Aorta (tissue), 5 donors: ENCODE results near the gene TAF3. TPM values are rescaled to one million over a fixed set of nuclear protein-coding genes. Genes with fewer than 3 reads are reported as not detected.

Experiments
- ATAC-seq: fragments of 200-7000 bp; cut with Tn5 transposase; one replicate; pipeline ENCODE4 v1.9.1; 2022; ENCODE audit warnings: moderate library complexity; ENCODE audit not compliant: low FRiP score
- DNase-seq, 2 donors: peaks; one replicate each; pipeline ENCODE4 v3.0.0-alpha.2; 2020
- H3K27ac ChIP-seq, 2 donors: one replicate each; pipeline ENCODE4 v1.5.1; 2013; ENCODE audit warnings: low read length in 2 of 2, mild to moderate bottlenecking in 2 of 2, moderate library complexity in 2 of 2, control low read depth in 1 of 2, inconsistent platforms in 1 of 2, low read depth in 1 of 2
- H3K27me3 ChIP-seq, 2 donors: one replicate each; pipeline ENCODE4 v1.6.1; 2013; ENCODE audit warnings: control low read depth in 1 of 2, low read length in 1 of 2, mild to moderate bottlenecking in 1 of 2, moderate library complexity in 1 of 2; ENCODE audit not compliant: insufficient read depth in 2 of 2, control insufficient read depth in 1 of 2
- H3K36me3 ChIP-seq, 2 donors: one replicate each; pipeline ENCODE4 v1.6.1; 2013; ENCODE audit warnings: control low read depth in 1 of 2, low read length in 1 of 2, mild to moderate bottlenecking in 1 of 2; ENCODE audit not compliant: insufficient read depth in 2 of 2, control insufficient read depth in 1 of 2
- H3K4me1 ChIP-seq, 2 donors: one replicate each; pipeline ENCODE4 v1.6.1; 2013; ENCODE audit warnings: low read length in 2 of 2, control low read depth in 1 of 2, mild to moderate bottlenecking in 1 of 2, moderate library complexity in 1 of 2; ENCODE audit not compliant: insufficient read depth in 2 of 2, control insufficient read depth in 1 of 2
- H3K4me3 ChIP-seq, 2 donors: one replicate each; pipeline ENCODE4 v1.5.1; 2013; ENCODE audit warnings: low read length in 2 of 2, control low read depth in 1 of 2, mild to moderate bottlenecking in 1 of 2
- H3K9me3 ChIP-seq: one replicate; pipeline ENCODE4 v1.6.1; 2013; ENCODE audit warnings: mild to moderate bottlenecking, low read length; ENCODE audit not compliant: control insufficient read depth
- WGBS, 2 donors: extraction: QIAGEN DNeasy Blood & Tissue Kit; methylation state at CpG; one replicate each; pipeline ENCODE4 v1.1.7; 2013; 5-methylcytosine and 5-hydroxymethylcytosine counted together
- intact Hi-C, 2 donors: fragments of 100-400 bp; cut with DNase I; formaldehyde crosslinking; loops; one replicate each; pipeline versions ENCODE4 v1.14.2 to v1.15.0; 2022
- polyA plus RNA-seq, 2 donors: library from polyadenylated mRNA; stranded (reverse); fragments of 200-250 nt; gene quantifications; one replicate each; pipeline ENCODE4 v1.2.3, GENCODE V29; 2013
- total RNA-seq, 2 donors: library from RNA; stranded (reverse); fragmentation: NEBNext Ultra II Directional; extraction: Animal tissue kit (Norgen Biotek cat#: 25700); gene quantifications; one replicate each; pipeline ENCODE4 v1.2.1, GENCODE V29; 2021
- donor health status: healthy with polysubstance abuse.
- donor health status: Bipolar disorder and iron deficiency.
- donor health status: DM: no; HTN: no; CAD: no.
- donor health status: DM: no; HTN: no; CAD: no.
- donor health status: DM: yes; HTN: yes; CAD: no.

The TAF3 gene
- total and polyA plus RNA-seq, 4 donors, result 3.4 to 11.4 (median 8.6) TPM

- no peak for DNase-seq
- ATAC-seq, result no peak
- WGBS, 2 donors, result 53 to 62% methylated on average over 1 of the region's 1 CpG
Measured at GRCh38 chr10:7955446-7955845, 137.1 kb downstream of the TAF3 start.

GRCh38 chr10:7956508-7956907 lies 138.2 kb downstream of the TAF3 start:
- Histone ChIP-seq H3K27me3 (no peaks in the 10 kb centered on the region), H3K9me3 (no peaks in the 10 kb centered on the region), H3K4me1 (peaks cover 0 to 2% of the 10 kb centered on the region in 2 donors), H3K4me3 (no peak overlapping the region), H3K36me3 (no peaks in the 10 kb centered on the region), H3K27ac (no peak overlapping the region)
- intact Hi-C loops, result no loop called here
- DNase-seq (no peak), ATAC-seq (no peak)

More at GRCh38 chr10:7955446-7955845, 137.1 kb downstream of the TAF3 start:
- Histone ChIP-seq H3K4me1 (peaks cover 0 to 2% of the 10 kb centered on the region in 2 donors), H3K4me3 (no peak overlapping the region), H3K9me3 (peaks cover 3% of the 10 kb centered on the region), H3K27ac (no peak overlapping the region), H3K36me3 (no peaks in the 10 kb centered on the region), H3K27me3 (no peaks in the 10 kb centered on the region)
- intact Hi-C loops, result no loop called here

- Histone ChIP-seq H3K27me3 (no peaks in the 10 kb centered on the region), H3K36me3 (no peaks in the 10 kb centered on the region), H3K27ac (no peak overlapping the region), H3K4me3 (no peak overlapping the region), H3K4me1 (peaks cover 0 to 2% of the 10 kb centered on the region in 2 donors), H3K9me3 (no peaks in the 10 kb centered on the region)
- ATAC-seq (no peak), DNase-seq (no peak)
- intact Hi-C loops, result no loop called here
- WGBS, 2 donors, result 54 to 59% methylated on average over 5 of the region's 5 CpGs
Measured at GRCh38 chr10:7957591-7957990, 139.3 kb downstream of the TAF3 start.

- peaks cover 0 to 2% of the 10 kb centered on the region in 2 donors for H3K4me1 ChIP-seq
- H3K27me3 ChIP-seq, result no peaks in the 10 kb centered on the region
- no peak overlapping the region for H3K27ac ChIP-seq
- intact Hi-C loops, result no loop called here
- H3K9me3 ChIP-seq, result no peaks in the 10 kb centered on the region
- 97 to 99% methylated on average over 5 of the region's 5 CpGs for WGBS, 2 donors
- no peak for ATAC-seq
- no peak for DNase-seq
- H3K36me3 ChIP-seq, result no peaks in the 10 kb centered on the region
- H3K4me3 ChIP-seq, result no peak overlapping the region
Measured at GRCh38 chr10:7958442-7958841, 140.1 kb downstream of the TAF3 start.

- H3K27ac ChIP-seq, result no peak overlapping the region
- no peaks in the 10 kb centered on the region for H3K27me3 ChIP-seq
- 79 to 84% methylated on average over 4 of the region's 4 CpGs for WGBS, 2 donors
- intact Hi-C loops, result no loop called here
- peaks cover 3% of the 10 kb centered on the region in 2 donors for H3K36me3 ChIP-seq
- peaks cover 0 to 2% of the 10 kb centered on the region in 2 donors for H3K4me1 ChIP-seq
- no peaks in the 10 kb centered on the region for H3K9me3 ChIP-seq
- DNase-seq (no peak), ATAC-seq (no peak)
- H3K4me3 ChIP-seq, result no peak overlapping the region
Measured at GRCh38 chr10:7960108-7960507, 141.8 kb downstream of the TAF3 start.

- Histone ChIP-seq H3K9me3 (no peaks in the 10 kb centered on the region), H3K4me3 (no peak overlapping the region), H3K27me3 (no peaks in the 10 kb centered on the region), H3K27ac (no peak overlapping the region), H3K4me1 (no peaks in the 10 kb centered on the region), H3K36me3 (peaks cover 4 to 5% of the 10 kb centered on the region in 2 donors)
- ATAC-seq, result no peak
- no peak for DNase-seq
- intact Hi-C loops, result no loop called here
- 76 to 79% methylated on average over 5 of the region's 5 CpGs for WGBS, 2 donors
Measured at GRCh38 chr10:7962592-7962991, 144.3 kb downstream of the TAF3 start.

- Histone ChIP-seq H3K36me3 (peaks cover 4 to 5% of the 10 kb centered on the region in 2 donors), H3K27me3 (no peaks in the 10 kb centered on the region), H3K4me3 (no peak overlapping the region), H3K4me1 (no peaks in the 10 kb centered on the region), H3K9me3 (no peaks in the 10 kb centered on the region), H3K27ac (no peak overlapping the region)
- no peak for DNase-seq
- intact Hi-C loops, result no loop called here
- ATAC-seq, result no peak
- 89 to 95% methylated on average over 2 of the region's 2 CpGs for WGBS, 2 donors
Measured at GRCh38 chr10:7965457-7965856, 147.2 kb downstream of the TAF3 start.

- ATAC-seq, result no peak
- Histone ChIP-seq H3K27me3 (no peaks in the 10 kb centered on the region), H3K4me1 (no peaks in the 10 kb centered on the region), H3K36me3 (peaks cover 4 to 5% of the 10 kb centered on the region in 2 donors), H3K4me3 (no peak overlapping the region), H3K27ac (no peak overlapping the region), H3K9me3 (no peaks in the 10 kb centered on the region)
- intact Hi-C loops, result no loop called here
- 81 to 90% methylated on average over 2 of the region's 2 CpGs for WGBS, 2 donors
- DNase-seq, result no peak
Measured at GRCh38 chr10:7967035-7967434, 148.7 kb downstream of the TAF3 start.

- Histone ChIP-seq H3K4me3 (no peak overlapping the region), H3K27ac (no peak overlapping the region), H3K4me1 (no peaks in the 10 kb centered on the region), H3K27me3 (no peaks in the 10 kb centered on the region), H3K36me3 (peaks cover 4 to 5% of the 10 kb centered on the region in 2 donors), H3K9me3 (no peaks in the 10 kb centered on the region)
- no peak for DNase-seq
- intact Hi-C loops, result no loop called here
- 81 to 82% methylated on average over 1 of the region's 1 CpG for WGBS, 2 donors
- no peak for ATAC-seq
Measured at GRCh38 chr10:7968510-7969112, 150.3 kb downstream of the TAF3 start.
